ENCODE results near the gene AOX1.
"Not testable (repeated sequence)": the region's sequence is repeated elsewhere in the genome, so short reads cannot be mapped to it uniquely, and the experiment has no call there.

The AOX1 gene

GRCh38 chr2:200677171-200677570, 91.4 kb downstream of the AOX1 start:
- Histone ChIP-seq H3K27ac (ENCODE audit: insufficient read depth, low read depth, low read length, poor library complexity, severe bottlenecking) (no peak overlapping the region), H3K27me3 (ENCODE audit: control insufficient read depth, insufficient read depth, low read length, poor library complexity, severe bottlenecking) (no peaks in the 10 kb centered on the region), H3K4me3 (ENCODE audit: insufficient read depth, low read depth, low read length) (no peak overlapping the region), H3K36me3 (ENCODE audit: control insufficient read depth, insufficient read depth, low read length) (no peaks in the 10 kb centered on the region), H3K4me1 (ENCODE audit: control insufficient read depth, insufficient read depth, low read length) (no peaks in the 10 kb centered on the region), H3K9me3 (ENCODE audit: control insufficient read depth, low read length) (no peaks in the 10 kb centered on the region)
- 90 to 91% methylated on average over 2 of the region's 2 CpGs for WGBS, 2 experiments

GRCh38 chr2:200677721-200678532, 92.1 kb downstream of the AOX1 start:
- no peaks in the 10 kb centered on the region for H3K36me3 ChIP-seq (ENCODE audit: control insufficient read depth, insufficient read depth, low read length)
- no peak overlapping the region for H3K27ac ChIP-seq (ENCODE audit: insufficient read depth, low read depth, low read length, poor library complexity, severe bottlenecking)
- H3K4me3 ChIP-seq (ENCODE audit: insufficient read depth, low read depth, low read length), result no peak overlapping the region
- WGBS, 2 experiments, result 89 to 91% methylated on average over 11 of the region's 11 CpGs
- no peaks in the 10 kb centered on the region for H3K9me3 ChIP-seq (ENCODE audit: control insufficient read depth, low read length)
- no peaks in the 10 kb centered on the region for H3K4me1 ChIP-seq (ENCODE audit: control insufficient read depth, insufficient read depth, low read length)
- no peaks in the 10 kb centered on the region for H3K27me3 ChIP-seq (ENCODE audit: control insufficient read depth, insufficient read depth, low read length, poor library complexity, severe bottlenecking)

GRCh38 chr2:200679127-200679526, 93.3 kb downstream of the AOX1 start:
- no peaks in the 10 kb centered on the region for H3K9me3 ChIP-seq (ENCODE audit: control insufficient read depth, low read length)
- H3K4me3 ChIP-seq (ENCODE audit: insufficient read depth, low read depth, low read length), result no peak overlapping the region
- no peaks in the 10 kb centered on the region for H3K36me3 ChIP-seq (ENCODE audit: control insufficient read depth, insufficient read depth, low read length)
- no peak overlapping the region for H3K27ac ChIP-seq (ENCODE audit: insufficient read depth, low read depth, low read length, poor library complexity, severe bottlenecking)
- H3K27me3 ChIP-seq (ENCODE audit: control insufficient read depth, insufficient read depth, low read length, poor library complexity, severe bottlenecking), result no peaks in the 10 kb centered on the region
- WGBS, 2 experiments, result 91 to 95% methylated on average over 4 to 5 of the region's 5 CpGs
- H3K4me1 ChIP-seq (ENCODE audit: control insufficient read depth, insufficient read depth, low read length), result no peaks in the 10 kb centered on the region

DNA sequence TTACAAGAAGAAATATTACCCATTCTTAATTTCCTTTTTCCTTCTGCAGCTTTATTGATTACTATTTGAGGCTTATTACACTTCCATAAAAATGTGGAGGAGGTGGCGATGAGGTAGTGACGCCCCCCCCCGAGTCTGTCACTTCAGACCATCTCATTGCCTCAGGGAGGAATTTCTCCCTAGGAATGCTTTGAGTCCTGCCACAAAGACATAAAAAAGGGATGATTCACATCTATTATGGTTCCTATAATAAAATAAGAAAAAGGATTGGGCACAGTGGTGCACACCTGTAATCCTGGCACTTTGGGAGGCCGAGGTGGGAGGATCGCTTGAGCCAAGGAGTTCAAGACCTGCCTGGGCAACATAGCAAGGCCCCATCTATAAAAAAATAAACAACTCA, 93.7 kb downstream of the AOX1 start:
- H3K9me3 ChIP-seq (ENCODE audit: control insufficient read depth, low read length), result no peaks in the 10 kb centered on the region
- no peak overlapping the region for H3K27ac ChIP-seq (ENCODE audit: insufficient read depth, low read depth, low read length, poor library complexity, severe bottlenecking)
- 86 to 95% methylated on average over 5 of the region's 5 CpGs for WGBS, 2 experiments
- H3K4me1 ChIP-seq (ENCODE audit: control insufficient read depth, insufficient read depth, low read length), result no peaks in the 10 kb centered on the region
- no peak overlapping the region for H3K4me3 ChIP-seq (ENCODE audit: insufficient read depth, low read depth, low read length)
- H3K36me3 ChIP-seq (ENCODE audit: control insufficient read depth, insufficient read depth, low read length), result no peaks in the 10 kb centered on the region
- H3K27me3 ChIP-seq (ENCODE audit: control insufficient read depth, insufficient read depth, low read length, poor library complexity, severe bottlenecking), result no peaks in the 10 kb centered on the region

- H3K4me3 ChIP-seq (ENCODE audit: insufficient read depth, low read depth, low read length), result no peak overlapping the region
- WGBS, 2 experiments, result 97 to 100% methylated on average over 2 of the region's 2 CpGs
- no peaks in the 10 kb centered on the region for H3K27me3 ChIP-seq (ENCODE audit: control insufficient read depth, insufficient read depth, low read length, poor library complexity, severe bottlenecking)
- H3K9me3 ChIP-seq (ENCODE audit: control insufficient read depth, low read length), result no peaks in the 10 kb centered on the region
- H3K4me1 ChIP-seq (ENCODE audit: control insufficient read depth, insufficient read depth, low read length), result no peaks in the 10 kb centered on the region
- H3K36me3 ChIP-seq (ENCODE audit: control insufficient read depth, insufficient read depth, low read length), result no peaks in the 10 kb centered on the region
- no peak overlapping the region for H3K27ac ChIP-seq (ENCODE audit: insufficient read depth, low read depth, low read length, poor library complexity, severe bottlenecking)
Measured at GRCh38 chr2:200681697-200682096, 95.9 kb downstream of the AOX1 start.

GRCh38 chr2:200682407-200682806, 96.6 kb downstream of the AOX1 start:
- not testable (repeated sequence) for H3K36me3 ChIP-seq (ENCODE audit: control insufficient read depth, insufficient read depth, low read length); H3K9me3 ChIP-seq (ENCODE audit: control insufficient read depth, low read length); H3K27ac ChIP-seq (ENCODE audit: insufficient read depth, low read depth, low read length, poor library complexity, severe bottlenecking); H3K4me1 ChIP-seq (ENCODE audit: control insufficient read depth, insufficient read depth, low read length); H3K27me3 ChIP-seq (ENCODE audit: control insufficient read depth, insufficient read depth, low read length, poor library complexity, severe bottlenecking); H3K4me3 ChIP-seq (ENCODE audit: insufficient read depth, low read depth, low read length)
- WGBS, 2 experiments, result 80 to 96% methylated on average over 1 of the region's 5 CpGs

DNA sequence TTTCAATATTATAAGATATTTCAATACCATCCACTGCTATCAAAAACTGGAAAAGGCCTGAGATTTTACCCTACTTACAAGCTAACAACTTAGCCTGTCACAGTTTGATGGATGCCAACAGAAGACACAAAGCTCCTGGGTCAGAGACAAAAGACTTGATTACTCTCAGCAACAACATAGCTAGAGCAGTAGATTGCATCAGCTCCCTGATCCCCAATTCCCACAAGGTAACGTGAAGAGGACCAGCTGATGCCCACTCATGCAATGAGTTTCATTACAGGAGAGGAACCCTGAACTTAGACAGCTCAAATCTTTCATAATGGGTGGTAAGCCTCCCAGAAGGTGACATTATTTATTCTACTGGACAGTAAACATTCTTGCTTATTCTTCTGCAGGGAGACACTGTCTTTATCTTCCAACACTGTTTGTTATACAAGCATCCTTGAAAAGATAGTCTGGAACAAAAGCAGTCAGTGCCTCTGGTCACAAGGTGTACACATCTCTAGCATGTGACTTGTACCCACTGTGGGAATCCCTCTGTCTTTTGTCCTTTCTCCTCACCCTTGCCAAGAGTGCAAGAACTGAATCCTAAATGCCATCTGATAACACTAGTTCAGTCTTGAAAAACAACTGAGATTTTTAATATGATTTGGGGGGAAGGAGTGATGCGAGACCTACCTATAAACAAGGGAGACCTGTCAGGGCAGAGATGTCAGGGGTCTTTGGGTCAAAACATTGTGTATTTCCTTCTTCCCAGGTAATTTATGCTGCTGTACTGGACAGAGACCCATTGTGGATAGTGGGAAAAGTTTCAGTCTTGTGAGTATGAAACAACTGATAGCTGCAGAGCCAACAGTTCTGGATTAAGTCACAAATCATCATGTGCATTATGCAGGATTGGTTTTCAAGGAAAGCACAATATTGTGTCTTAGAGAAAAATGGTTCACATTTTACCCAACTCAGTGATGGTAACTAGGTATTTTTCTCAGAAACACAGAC, 102.4 kb downstream of the AOX1 start:
- Histone ChIP-seq H3K27ac (ENCODE audit: insufficient read depth, low read depth, low read length, poor library complexity, severe bottlenecking) (no peak overlapping the region), H3K9me3 (ENCODE audit: control insufficient read depth, low read length) (no peaks in the 10 kb centered on the region), H3K36me3 (ENCODE audit: control insufficient read depth, insufficient read depth, low read length) (no peaks in the 10 kb centered on the region), H3K27me3 (ENCODE audit: control insufficient read depth, insufficient read depth, low read length, poor library complexity, severe bottlenecking) (no peaks in the 10 kb centered on the region), H3K4me1 (ENCODE audit: control insufficient read depth, insufficient read depth, low read length) (no peaks in the 10 kb centered on the region), H3K4me3 (ENCODE audit: insufficient read depth, low read depth, low read length) (no peak overlapping the region)
- WGBS, 2 experiments, result 70 to 73% methylated on average over 2 of the region's 2 CpGs

DNA sequence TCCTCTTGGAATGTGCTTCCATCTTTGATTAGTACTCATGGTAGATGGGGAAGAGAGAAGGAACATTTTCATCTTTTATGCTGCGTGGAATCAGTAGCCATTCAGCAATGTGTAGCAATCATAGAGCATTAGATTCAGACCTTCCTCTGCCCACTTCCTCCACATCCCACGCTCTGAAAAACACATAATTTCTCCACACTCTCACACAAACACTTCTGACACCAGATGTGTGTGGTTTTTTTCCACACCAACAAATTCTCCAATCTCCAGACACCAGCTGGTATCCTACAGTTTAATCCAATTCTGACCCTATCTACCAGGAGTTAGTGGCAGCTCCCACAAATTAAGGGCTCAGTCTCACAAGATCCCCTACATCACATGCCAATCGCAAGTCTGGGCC, 103.3 kb downstream of the AOX1 start:
- no peak overlapping the region for H3K4me3 ChIP-seq (ENCODE audit: insufficient read depth, low read depth, low read length)
- no peaks in the 10 kb centered on the region for H3K27me3 ChIP-seq (ENCODE audit: control insufficient read depth, insufficient read depth, low read length, poor library complexity, severe bottlenecking)
- H3K36me3 ChIP-seq (ENCODE audit: control insufficient read depth, insufficient read depth, low read length), result no peaks in the 10 kb centered on the region
- no peaks in the 10 kb centered on the region for H3K9me3 ChIP-seq (ENCODE audit: control insufficient read depth, low read length)
- no peaks in the 10 kb centered on the region for H3K4me1 ChIP-seq (ENCODE audit: control insufficient read depth, insufficient read depth, low read length)
- WGBS, 2 experiments, result 89 to 91% methylated on average over 3 of the region's 3 CpGs
- H3K27ac ChIP-seq (ENCODE audit: insufficient read depth, low read depth, low read length, poor library complexity, severe bottlenecking), result no peak overlapping the region

DNA sequence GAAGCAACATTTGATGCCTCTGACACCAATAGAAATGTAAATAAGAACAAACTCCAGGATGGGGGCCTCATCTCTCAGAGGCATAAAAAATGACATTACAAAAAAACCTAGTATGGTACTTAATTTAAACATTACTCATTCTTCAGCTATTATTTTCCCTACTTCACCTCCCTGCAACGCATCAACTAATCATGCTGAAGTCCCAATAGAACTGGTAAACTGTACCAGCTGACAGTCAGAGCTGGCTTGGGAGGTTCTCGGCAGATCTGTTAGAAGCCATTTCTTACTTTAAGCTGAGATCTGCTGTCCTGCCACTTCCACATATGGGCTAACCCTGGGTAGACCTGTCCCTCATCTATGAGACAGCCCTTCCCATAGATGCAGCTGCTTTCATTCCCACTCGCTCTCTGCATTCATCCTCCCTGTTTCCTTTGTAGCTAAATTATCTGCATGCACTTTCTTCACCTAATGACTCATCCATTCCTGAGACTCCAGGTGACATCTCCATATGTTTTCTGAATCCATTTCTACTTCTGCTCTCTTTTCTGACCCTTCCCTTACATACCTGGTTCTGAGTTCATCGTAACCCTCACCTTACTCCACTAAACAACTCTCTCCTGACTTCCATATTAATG, 108.1 kb downstream of the AOX1 start:
- Histone ChIP-seq H3K9me3 (ENCODE audit: control insufficient read depth, low read length) (no peaks in the 10 kb centered on the region), H3K36me3 (ENCODE audit: control insufficient read depth, insufficient read depth, low read length) (no peaks in the 10 kb centered on the region), H3K4me3 (ENCODE audit: insufficient read depth, low read depth, low read length) (no peak overlapping the region), H3K27me3 (ENCODE audit: control insufficient read depth, insufficient read depth, low read length, poor library complexity, severe bottlenecking) (no peaks in the 10 kb centered on the region), H3K27ac (ENCODE audit: insufficient read depth, low read depth, low read length, poor library complexity, severe bottlenecking) (no peak overlapping the region), H3K4me1 (ENCODE audit: control insufficient read depth, insufficient read depth, low read length) (peaks cover 4% of the 10 kb centered on the region)
- WGBS, 2 experiments, result 91 to 94% methylated on average over 4 of the region's 4 CpGs

DNA sequence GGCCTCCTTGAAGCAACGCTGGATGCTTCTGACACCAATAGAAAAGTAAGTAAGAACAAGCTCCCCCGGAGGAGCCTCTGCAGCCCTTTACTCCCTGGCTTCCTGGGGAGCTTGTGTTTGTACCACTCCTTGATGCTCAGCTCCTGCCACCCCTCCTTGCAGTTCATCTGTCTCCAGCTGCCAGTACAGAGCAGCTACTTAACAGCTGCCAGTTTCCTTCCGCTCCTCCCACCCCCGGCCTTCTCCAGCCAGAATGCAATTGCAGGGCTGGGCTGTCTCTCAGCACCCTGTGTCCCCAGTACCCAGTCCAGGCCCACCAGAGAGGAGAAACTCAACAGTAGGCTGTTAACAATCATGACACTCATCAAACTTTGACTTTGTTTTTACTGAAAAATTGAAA, 109.4 kb downstream of the AOX1 start:
- H3K4me3 ChIP-seq (ENCODE audit: insufficient read depth, low read depth, low read length), result no peak overlapping the region
- peaks cover 4% of the 10 kb centered on the region for H3K4me1 ChIP-seq (ENCODE audit: control insufficient read depth, insufficient read depth, low read length)
- no peaks in the 10 kb centered on the region for H3K27me3 ChIP-seq (ENCODE audit: control insufficient read depth, insufficient read depth, low read length, poor library complexity, severe bottlenecking)
- H3K27ac ChIP-seq (ENCODE audit: insufficient read depth, low read depth, low read length, poor library complexity, severe bottlenecking), result no peak overlapping the region
- no peaks in the 10 kb centered on the region for H3K36me3 ChIP-seq (ENCODE audit: control insufficient read depth, insufficient read depth, low read length)
- H3K9me3 ChIP-seq (ENCODE audit: control insufficient read depth, low read length), result no peaks in the 10 kb centered on the region
- 61 to 69% methylated on average over 4 of the region's 4 CpGs for WGBS, 2 experiments

Data from ectodermal cell (in vitro differentiated cells).